Measurements from ENCODE around the gene PSG3. TPM values are rescaled to one million over a fixed set of nuclear protein-coding genes. Genes with fewer than 3 reads are reported as not detected.
"Not testable (repeated sequence)": the region's sequence is repeated elsewhere in the genome, so short reads cannot be mapped to it uniquely, and the experiment has no call there.

Gene PSG3
- total RNA-seq, 1 experiment from 2014 or later = not detected

DNA sequence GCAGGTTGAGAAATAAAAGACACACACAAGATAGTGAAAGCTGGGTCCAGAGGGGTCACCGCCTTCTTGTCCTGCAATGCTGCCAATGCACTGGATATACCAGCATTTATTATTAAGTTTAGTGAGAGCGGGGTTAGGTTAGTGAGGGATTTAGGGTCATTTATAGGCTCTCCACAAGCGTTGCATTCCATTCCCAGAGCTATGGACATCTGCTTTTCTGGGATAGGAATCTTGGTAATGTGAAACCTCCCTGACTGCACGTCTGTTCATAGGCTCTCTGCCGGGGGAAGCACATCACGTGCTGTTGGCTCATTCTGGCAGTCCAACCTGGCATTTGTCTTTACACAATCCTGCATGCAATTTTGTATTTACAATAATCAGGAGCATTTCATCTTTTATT, 27.5 kb downstream of the PSG3 start:
- H2AK5ac ChIP-seq (ENCODE audit: insufficient read length, low read length); H2BK20ac ChIP-seq (ENCODE audit: low read depth, low read length, poor library complexity, severe bottlenecking); H2AFZ ChIP-seq (ENCODE audit: low read length); H3K56ac ChIP-seq (ENCODE audit: insufficient read length, low read depth, low read length); H3K79me1 ChIP-seq (ENCODE audit: insufficient read depth, low read depth, low read length, poor library complexity, severe bottlenecking); DNase-seq; H3K4me2 ChIP-seq (ENCODE audit: insufficient read depth, insufficient read length, low read length); H3K23ac ChIP-seq (ENCODE audit: insufficient read length, low read depth, low read length); H4K20me1 ChIP-seq (ENCODE audit: control insufficient read depth, insufficient read depth, insufficient read length); H3K79me2 ChIP-seq (ENCODE audit: insufficient read depth, low read length); H2BK120ac ChIP-seq (ENCODE audit: low read depth, low read length, poor library complexity, severe bottlenecking); H2BK12ac ChIP-seq (ENCODE audit: insufficient read length, low read depth, low read length); H3K4me1 ChIP-seq (ENCODE audit: insufficient read depth, low read length); H4K91ac ChIP-seq (ENCODE audit: insufficient read length, low read depth, low read length); H3K27ac ChIP-seq (ENCODE audit: insufficient read length, low read depth, low read length); H2BK5ac ChIP-seq (ENCODE audit: insufficient read length, low read length); H3K27me3 Mint-ChIP-seq (ENCODE audit: low read depth); H3K4me1 Mint-ChIP-seq; H3K4ac ChIP-seq (ENCODE audit: low read depth, low read length); H2BK15ac ChIP-seq (ENCODE audit: low read depth, low read length); H3K4me3 Mint-ChIP-seq; H4K8ac ChIP-seq (replicated peaks; ENCODE audit: insufficient read length, low read depth, low read length); H3K27me3 ChIP-seq (ENCODE audit: insufficient read depth, low read length); H3K23me2 ChIP-seq (ENCODE audit: insufficient read length, low read depth, low read length, poor library complexity, severe bottlenecking); H3K14ac ChIP-seq (ENCODE audit: insufficient read depth, low read length); H4K5ac ChIP-seq (ENCODE audit: insufficient read length, low read depth, low read length); H3K27ac Mint-ChIP-seq; H3K9ac ChIP-seq (ENCODE audit: extremely low read depth, insufficient read length, low read length); H3T11ph ChIP-seq (ENCODE audit: low read length); H3K18ac ChIP-seq (ENCODE audit: insufficient read length, low read depth, low read length): not testable (repeated sequence)
- Mint-ChIP-seq H3K9me3 (peaks cover 86 to 91% of the 10 kb centered on the region in 2 experiments), H3K36me3 (ENCODE audit: insufficient read depth in 1 of 3, low read depth in 3 of 3) (peaks cover 3 to 24% (median 12%) of the 10 kb centered on the region in 3 experiments; a peak in 4 of 7 replicates)
- H3K9me3 ChIP-seq (ENCODE audit: control insufficient read depth, low read depth, low read length) = peaks cover 13% of the 10 kb centered on the region
- no CpG with 5 or more reads among the region's 6 CpGs for WGBS (ENCODE audit: extremely low coverage, insufficient read length, low lambda C conversion rate)

- DNase-seq; H3K14ac ChIP-seq (ENCODE audit: insufficient read depth, low read length); H3K27me3 ChIP-seq (ENCODE audit: insufficient read depth, low read length); H3K27ac Mint-ChIP-seq; H3K23me2 ChIP-seq (ENCODE audit: insufficient read length, low read depth, low read length, poor library complexity, severe bottlenecking); H2BK120ac ChIP-seq (ENCODE audit: low read depth, low read length, poor library complexity, severe bottlenecking); H4K91ac ChIP-seq (ENCODE audit: insufficient read length, low read depth, low read length); H2AFZ ChIP-seq (ENCODE audit: low read length); H2BK5ac ChIP-seq (ENCODE audit: insufficient read length, low read length); H3K56ac ChIP-seq (ENCODE audit: insufficient read length, low read depth, low read length); H4K5ac ChIP-seq (ENCODE audit: insufficient read length, low read depth, low read length); H2AK5ac ChIP-seq (ENCODE audit: insufficient read length, low read length); H3T11ph ChIP-seq (ENCODE audit: low read length); H2BK15ac ChIP-seq (ENCODE audit: low read depth, low read length); H2BK20ac ChIP-seq (ENCODE audit: low read depth, low read length, poor library complexity, severe bottlenecking); H2BK12ac ChIP-seq (ENCODE audit: insufficient read length, low read depth, low read length); H3K27me3 Mint-ChIP-seq (ENCODE audit: low read depth); H3K4me1 ChIP-seq (ENCODE audit: insufficient read depth, low read length); H3K4ac ChIP-seq (ENCODE audit: low read depth, low read length); H3K27ac ChIP-seq (ENCODE audit: insufficient read length, low read depth, low read length); H3K4me3 Mint-ChIP-seq; H3K18ac ChIP-seq (ENCODE audit: insufficient read length, low read depth, low read length); H3K4me2 ChIP-seq (ENCODE audit: insufficient read depth, insufficient read length, low read length); H3K23ac ChIP-seq (ENCODE audit: insufficient read length, low read depth, low read length); H4K8ac ChIP-seq (replicated peaks; ENCODE audit: insufficient read length, low read depth, low read length); H3K79me2 ChIP-seq (ENCODE audit: insufficient read depth, low read length); H3K4me1 Mint-ChIP-seq; H4K20me1 ChIP-seq (ENCODE audit: control insufficient read depth, insufficient read depth, insufficient read length); H3K79me1 ChIP-seq (ENCODE audit: insufficient read depth, low read depth, low read length, poor library complexity, severe bottlenecking); H3K9ac ChIP-seq (ENCODE audit: extremely low read depth, insufficient read length, low read length): not testable (repeated sequence)
- peaks cover 83 to 89% of the 10 kb centered on the region in 2 experiments for H3K9me3 Mint-ChIP-seq
- WGBS (ENCODE audit: extremely low coverage, insufficient read length, low lambda C conversion rate) = no CpG with 5 or more reads among the region's 1 CpG
- peaks cover 13% of the 10 kb centered on the region for H3K9me3 ChIP-seq (ENCODE audit: control insufficient read depth, low read depth, low read length)
- H3K36me3 Mint-ChIP-seq (ENCODE audit: insufficient read depth in 1 of 3, low read depth in 3 of 3) = peaks cover 3 to 20% (median 11%) of the 10 kb centered on the region in 3 experiments; a peak in 4 of 7 replicates
These were observed 29.3 kb downstream of the PSG3 start for GRCh38 chr19:42710986-42711385.

All from H9 (cell line).